Activated CD4-positive, alpha-beta T cell treated with anti-CD3 and anti-CD28 coated beads for 1 hour (primary cell): ENCODE results near the gene FNDC3A.
A peak's percentile ranks its signal among the peaks of the same experiment; 100 is the strongest.

ENCODE experiments used
- DNase-seq: peaks from one replicate; pipeline ENCODE4 v3.0.0-alpha.2; 2020

The FNDC3A gene

DNA sequence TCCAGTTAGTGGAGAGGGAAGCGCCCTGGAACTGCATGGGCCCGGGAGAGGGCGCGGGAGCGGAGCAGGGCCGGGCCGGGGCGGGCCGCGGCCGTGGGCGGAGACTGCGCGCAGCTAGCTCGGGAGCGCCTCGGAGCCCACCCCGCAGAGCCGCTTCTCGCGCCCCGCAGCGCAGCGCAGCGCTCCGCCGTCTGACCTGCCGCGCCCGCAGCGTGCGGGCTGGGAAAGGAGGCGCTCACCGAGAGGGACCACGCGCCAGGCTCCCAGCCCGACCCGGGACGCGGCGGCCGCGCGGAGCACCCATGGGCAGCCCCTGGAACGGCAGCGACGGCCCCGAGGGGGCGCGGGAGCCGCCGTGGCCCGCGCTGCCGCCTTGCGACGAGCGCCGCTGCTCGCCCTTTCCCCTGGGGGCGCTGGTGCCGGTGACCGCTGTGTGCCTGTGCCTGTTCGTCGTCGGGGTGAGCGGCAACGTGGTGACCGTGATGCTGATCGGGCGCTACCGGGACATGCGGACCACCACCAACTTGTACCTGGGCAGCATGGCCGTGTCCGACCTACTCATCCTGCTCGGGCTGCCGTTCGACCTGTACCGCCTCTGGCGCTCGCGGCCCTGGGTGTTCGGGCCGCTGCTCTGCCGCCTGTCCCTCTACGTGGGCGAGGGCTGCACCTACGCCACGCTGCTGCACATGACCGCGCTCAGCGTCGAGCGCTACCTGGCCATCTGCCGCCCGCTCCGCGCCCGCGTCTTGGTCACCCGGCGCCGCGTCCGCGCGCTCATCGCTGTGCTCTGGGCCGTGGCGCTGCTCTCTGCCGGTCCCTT lies 244.5 kb downstream of the FNDC3A start, which contains the start of gene MLNR:
Gene MLNR, plus strand, starts transcription at position 303 of the 820 bp plus-strand sequence. Its CDS starts 0 bp downstream, at position 303.
- DNase-seq = no peak

DNA sequence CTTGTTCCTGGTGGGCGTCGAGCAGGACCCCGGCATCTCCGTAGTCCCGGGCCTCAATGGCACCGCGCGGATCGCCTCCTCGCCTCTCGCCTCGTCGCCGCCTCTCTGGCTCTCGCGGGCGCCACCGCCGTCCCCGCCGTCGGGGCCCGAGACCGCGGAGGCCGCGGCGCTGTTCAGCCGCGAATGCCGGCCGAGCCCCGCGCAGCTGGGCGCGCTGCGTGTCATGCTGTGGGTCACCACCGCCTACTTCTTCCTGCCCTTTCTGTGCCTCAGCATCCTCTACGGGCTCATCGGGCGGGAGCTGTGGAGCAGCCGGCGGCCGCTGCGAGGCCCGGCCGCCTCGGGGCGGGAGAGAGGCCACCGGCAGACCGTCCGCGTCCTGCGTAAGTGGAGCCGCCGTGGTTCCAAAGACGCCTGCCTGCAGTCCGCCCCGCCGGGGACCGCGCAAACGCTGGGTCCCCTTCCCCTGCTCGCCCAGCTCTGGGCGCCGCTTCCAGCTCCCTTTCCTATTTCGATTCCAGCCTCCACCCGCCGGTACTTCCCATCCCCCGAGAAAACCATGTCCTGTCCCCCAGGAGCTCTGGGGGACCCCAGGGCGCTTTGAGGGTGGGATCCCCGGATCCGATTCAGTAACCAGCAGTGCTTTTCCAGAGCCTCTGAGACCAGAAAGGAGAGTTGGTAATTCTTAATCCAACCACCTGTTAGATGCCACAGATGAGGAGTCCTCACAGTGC lies 245.3 kb downstream of the FNDC3A start:
- no peak for DNase-seq

DNA sequence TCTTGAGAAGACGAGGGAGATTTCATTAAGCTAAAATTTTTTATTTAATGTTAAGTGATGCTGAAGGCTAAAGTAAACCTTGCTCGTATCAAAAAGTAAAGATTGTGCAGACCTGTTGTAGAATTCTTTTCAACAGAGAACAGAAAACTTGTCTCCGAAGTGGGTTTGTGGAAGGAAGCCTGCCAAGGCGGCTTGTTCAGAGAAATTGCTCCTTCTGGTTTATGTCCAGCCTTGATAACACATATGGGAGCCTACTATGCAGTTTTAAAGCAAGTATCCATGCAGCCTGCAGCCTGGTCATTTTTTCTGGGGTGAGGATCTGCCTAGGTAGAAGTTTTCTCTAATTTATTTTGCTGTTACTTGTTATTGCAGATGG lies 245.9 kb downstream of the FNDC3A start:
- no peak for DNase-seq

DNA sequence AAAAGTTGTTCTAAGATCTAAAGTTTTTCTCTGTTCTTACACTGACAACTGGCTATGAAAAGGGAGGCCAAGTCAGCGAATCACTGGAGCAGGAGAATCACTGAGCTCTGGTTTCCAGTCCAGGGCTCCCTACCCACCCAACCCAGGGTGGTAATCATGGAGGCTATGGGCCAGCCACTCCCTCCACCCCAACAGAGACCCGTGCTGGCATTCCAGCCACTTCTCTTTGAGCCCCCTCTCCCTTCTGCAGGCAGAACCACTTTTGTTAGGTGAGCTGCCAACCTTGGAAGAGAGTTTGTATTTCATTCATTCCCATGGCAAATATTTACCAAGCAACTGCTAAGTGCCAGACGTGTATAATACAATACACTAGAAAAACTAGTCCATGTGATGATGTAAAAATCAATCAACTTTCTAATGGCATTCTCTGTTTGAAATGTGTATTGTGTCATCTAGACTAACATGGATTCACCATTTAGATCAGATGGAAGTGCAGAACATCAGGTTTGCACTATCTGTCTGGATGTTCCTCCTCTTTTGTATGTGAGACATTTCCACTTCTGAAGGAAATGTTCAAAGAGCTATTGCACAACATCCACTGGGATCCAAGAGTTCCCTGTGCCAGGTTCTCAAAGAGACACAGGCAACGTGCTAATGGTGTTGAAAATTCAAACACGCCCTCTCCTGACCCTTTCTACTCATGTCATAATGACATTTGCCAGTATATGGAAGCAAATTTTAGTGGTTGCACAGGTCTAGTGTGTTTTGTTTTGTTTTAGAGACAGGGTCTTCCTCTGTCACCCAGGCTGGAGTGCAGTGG lies 249.7 kb downstream of the FNDC3A start:
- DNase-seq = no peak

DNA sequence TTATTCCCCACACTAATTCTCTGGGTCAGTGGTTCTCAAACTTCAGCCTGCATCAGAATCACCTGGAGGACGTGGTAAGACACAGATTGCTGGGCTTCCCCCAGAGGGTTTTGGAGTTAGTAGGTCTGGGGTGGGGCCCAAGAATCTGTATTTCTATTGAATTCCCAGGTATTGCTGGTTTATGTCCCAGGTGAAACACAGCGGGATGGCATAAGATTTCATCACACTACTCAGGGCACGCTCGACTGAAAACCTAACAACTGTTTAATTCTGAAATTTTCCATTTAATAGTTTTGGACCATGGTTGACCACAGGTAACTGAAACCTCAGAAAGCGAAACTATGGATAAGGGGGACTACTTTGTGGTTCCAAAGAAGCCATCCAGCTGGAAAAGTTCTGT lies 250.9 kb downstream of the FNDC3A start:
- DNase-seq = no peak

DNA sequence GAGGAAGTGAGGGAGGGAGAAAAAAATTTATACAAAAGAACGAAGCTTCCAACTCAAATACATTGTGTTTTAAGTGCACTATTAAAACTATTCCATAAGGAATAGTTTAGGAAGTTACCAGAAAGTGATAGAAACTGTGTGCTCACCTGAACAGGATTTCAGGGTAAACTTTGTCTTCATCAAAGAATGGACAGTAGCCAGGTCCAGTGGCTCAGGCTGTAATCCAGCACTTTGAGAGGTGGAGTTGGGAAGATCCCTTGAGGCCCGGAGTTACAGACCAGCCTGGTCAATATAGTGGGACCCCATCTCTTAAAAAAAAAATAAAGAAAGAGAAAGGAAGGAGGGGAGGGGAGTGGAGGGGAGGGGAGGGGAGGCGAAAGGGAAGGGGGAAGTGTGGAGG lies 259.0 kb downstream of the FNDC3A start:
- no peak for DNase-seq

DNA sequence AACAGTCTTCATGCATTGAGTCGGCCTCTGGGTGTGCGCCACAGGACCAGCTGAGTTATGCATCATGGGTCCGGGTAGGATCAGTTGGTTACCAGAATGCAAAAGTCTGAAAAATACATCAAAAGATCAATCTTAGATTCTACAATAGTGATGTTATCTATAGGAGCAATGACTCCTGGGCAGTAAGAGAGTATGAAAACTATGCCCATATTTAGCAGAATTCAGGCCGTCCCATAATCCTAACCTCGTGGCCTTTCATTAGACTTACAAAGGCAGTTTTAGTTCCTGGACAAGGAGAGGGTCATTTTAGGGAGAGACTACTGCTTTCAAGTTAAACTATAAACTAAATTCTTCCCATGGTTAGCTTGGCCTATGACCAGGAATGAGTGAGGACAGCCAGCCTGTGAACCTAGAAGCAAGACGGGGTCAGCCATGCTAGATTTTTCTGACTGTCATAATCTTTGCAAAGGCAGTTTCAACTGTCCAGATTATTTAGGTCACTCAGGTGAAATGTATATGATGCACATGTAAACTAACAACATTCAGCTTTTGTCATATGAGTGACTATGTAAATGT lies 260.2 kb downstream of the FNDC3A start:
- DNase-seq = no peak

DNA sequence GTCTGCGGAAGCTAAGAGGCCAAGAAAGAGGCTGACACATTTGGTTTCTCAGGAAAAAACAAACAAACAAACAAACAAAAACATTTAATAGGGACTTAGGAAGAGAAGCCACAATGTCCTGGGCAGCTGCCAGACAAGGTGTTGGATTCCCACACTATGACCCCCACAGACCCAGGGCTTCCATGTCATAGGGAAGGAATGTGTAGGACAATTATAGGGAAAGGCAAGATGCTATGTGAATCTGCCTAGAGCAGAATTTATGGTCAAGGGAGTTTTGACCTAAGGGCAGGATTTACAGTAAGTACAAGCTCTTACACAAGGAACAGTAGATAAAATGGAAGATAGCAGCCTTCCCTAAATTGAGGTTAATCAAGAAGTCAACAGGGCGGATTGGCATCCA lies 262.9 kb downstream of the FNDC3A start:
- DNase-seq = no peak

DNA sequence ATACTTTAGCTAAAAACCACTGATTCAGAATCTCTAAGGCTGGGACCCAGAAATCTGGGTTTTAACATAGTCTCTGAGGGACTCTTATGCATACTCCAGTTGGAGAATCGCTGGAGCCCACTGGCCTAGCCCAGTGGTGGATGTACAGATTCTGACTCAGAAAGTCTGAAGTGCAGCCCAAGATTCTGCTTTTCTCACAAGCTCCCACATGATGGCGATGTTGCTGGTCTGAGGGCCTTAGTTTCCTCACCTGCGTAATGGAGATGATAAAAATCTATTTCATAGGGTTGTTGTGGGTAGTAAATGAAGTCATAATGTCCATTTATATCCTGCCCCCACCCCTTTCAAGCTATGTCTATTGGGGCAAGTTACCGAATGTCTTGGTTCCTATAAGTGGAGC lies 264.3 kb downstream of the FNDC3A start:
- DNase-seq = no peak

DNA sequence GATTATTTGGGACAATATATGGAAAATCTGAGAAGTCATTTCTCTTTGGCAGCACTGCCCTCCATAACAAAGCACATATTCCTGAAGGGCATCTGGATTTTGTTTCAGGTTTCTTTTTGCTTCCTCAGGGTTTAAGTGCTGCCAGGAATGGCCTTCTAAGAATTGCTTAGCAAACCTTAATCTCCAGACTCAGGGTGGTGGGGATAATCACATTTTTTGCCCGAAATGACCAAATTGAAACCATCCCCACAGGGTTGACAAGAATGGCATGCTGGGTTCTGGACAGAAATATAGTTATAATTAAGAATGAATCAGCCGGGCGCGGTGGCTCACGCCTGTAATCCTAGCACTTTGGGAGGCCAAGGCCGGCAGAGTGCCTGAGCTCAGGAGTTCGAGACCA lies 265.6 kb downstream of the FNDC3A start:
- DNase-seq = no peak

DNA sequence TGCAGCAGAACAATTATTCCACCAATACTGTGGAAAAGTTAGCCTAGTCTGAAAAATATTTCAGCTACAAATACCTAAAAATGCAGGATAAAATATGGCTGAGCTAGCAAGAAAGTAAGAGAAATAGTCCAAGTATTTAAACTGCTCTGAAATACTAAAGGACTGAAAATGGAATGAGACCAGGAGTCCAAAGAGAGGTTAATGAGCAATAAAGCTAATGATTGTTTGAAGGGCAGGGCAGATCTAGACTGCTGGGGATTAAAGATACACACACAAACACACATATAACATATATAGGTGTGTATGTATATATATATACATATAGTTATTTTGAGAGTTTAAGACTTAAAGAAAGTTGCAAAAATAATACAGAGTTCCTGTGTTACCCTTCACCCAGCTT lies 269.4 kb downstream of the FNDC3A start:
- DNase-seq = no peak

DNA sequence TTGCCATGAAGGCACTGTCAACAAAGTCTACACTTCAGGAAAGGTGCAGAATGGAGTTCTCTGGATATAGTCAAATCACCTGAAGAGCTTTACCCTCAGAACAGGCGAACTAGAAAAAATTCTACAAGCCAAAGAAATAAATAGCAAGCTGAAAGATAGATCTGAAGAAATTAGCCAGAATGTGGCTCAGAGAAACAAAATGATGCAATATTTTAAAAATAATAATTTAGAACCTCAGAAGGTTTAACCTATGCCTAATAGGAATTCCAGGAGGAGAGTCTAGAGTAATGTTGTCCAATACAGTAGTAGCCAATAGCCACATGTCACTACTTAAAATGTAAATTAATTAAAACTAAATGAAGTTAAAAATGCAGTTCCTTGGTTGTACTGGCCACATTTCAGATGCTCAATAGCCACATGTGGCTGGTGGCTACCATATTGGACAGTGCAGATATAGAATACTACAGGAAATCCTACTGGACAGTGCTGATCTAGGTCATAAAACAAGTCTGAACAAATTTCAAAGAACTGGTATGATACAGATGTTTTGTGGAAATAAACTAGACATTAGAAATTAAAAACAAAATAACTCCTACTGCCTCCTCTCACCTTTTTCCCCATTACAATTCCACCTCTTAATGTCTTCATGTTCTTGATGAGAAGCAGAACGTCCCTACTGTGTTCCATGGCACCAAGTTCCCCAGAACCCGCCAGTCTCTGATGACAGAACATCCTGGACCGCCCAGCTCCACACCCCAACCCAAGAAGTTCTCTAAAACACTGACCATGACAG lies 271.3 kb downstream of the FNDC3A start:
- no peak for DNase-seq

DNA sequence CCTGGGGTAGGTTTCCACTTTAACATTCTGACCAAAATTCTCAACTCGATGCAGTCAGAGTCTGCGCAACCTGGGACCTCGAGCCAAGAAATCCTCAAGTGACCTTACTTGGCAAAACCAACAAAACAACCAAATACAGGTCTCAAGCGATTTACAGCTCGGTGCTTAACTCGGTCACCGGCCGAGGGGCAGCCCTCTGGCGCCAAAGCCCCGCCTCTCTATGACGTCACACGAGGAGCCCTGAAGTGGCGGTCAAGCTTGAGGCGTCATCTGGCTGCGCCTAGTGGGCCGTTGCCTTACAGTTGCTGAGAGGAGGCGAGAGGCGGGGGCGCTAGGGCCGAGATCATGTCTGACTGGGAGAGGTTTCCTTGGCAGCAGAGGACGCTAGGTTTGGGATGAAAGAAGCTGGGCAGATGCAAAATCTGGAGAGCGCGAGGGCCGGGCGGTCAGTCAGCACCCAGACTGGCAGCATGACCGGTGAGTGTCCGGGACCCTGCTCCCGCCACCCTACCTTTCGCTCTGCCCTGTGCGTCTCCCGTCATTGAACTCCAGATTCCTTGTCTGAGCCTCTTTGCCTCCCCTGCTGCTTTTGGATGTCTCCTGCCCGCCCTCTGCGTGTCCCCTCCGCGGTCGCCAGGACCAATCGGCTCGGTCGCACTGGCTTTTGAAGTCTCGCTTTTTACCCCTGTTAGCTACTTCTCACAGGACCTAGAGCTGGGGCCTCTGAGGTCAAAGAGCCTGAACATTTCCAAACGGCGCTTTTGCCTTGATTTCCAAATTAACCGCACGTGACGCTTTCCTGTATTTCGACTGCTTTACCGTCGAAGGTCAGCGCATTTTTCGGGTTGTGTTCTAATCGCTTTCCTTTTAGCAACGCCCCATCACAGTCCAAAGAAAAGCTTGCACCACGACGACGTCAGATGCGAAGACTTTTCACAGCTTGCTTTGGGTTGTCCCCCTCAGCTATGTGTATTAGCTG lies 272.2 kb downstream of the FNDC3A start, which contains the start of gene CDADC1:
Gene CDADC1, plus strand, starts transcription at position 283 of the 979 bp plus-strand sequence. Its CDS starts 113 bp downstream, at position 396.
- DNase-seq = peak; percentile 73

DNA sequence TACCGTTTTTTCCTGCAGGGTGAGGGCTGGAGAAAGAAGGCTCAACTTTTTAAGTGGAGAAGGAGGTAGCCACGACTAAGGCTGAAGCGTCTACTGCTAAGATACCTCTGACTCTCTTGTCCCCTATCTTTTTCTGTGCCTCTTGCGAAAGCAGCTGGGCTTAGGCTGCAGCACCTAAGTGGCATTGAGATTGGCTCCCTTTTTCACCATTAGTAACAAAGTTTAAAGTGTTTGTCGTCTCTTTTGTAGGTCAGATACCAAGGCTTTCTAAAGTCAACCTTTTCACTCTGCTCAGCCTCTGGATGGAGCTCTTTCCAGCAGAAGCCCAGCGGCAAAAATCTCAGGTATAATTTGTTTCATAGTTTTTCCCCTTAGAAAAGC lies 272.9 kb downstream of the FNDC3A start:
- no peak for DNase-seq

DNA sequence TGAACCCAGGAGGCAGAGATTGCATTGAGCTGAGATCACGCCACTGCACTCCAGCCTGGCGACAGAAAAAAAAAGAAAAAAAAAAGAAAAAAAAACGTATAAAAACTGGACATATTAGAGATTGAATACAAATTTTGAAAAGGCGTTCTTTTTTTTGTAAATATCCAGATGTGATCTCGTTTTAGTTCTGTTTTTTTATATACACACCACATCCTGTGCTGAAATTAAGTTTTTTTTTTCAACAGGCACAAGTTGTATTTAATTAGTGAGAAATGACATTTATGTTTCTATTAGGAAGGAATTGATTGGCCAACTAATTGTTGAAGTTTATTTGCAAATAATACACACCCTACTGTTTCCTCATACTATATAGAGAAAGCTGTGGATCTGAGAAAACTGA lies 275.6 kb downstream of the FNDC3A start:
- no peak for DNase-seq

DNA sequence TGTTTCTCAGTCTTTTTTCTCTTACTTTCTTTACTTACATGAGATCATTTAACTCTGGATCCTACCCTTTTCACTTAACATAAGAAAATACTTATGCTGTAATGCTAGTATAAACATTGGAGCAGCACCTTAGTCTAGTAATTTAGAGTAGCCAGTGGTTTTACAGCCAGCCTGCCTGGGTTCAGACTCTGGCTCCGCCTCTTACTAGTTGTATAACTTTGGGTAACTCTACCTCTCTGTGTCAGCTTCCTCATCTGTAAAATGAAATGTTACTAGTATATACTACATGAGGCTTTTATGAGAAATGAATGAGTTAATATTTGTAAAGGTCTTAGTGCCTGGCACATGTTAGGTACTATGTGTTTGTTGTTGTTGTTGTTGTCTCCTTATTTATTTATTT lies 277.6 kb downstream of the FNDC3A start:
- DNase-seq = no peak

DNA sequence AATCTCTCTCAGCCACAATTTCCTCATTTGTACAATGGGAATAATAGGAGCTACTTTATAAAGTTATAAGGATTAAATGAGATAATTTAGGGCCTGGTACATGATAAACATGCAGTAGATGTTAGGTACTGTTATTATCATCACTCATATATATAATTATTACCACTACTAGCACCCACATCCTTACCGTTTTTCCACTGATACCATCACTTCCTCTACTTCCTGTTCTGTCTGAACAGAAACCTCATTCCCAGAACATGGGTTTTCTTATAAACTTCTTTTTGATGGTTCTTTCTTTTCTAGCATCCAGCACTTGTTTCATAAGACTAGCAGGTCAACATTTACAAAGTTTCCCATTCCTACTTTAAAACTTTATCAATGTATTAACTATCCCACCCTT lies 278.3 kb downstream of the FNDC3A start:
- DNase-seq = no peak

DNA sequence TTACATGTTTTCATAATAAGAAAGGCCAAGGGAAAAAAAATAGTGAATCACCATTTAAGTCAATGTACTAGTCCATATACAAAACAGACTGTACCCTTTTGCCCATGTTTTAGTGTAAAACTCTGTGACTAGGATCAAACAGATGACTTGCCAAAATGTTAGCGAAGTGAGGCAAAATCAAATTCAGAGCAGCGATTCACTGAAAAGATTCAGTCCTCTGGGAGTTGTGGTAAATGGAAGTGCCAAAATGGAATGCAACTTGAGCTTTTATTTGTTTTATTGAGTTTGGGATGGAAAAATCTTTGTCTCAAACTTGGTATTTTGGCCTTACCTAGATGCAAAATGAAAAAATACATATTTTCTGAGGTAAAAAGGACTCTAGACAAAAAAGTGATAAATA lies 281.1 kb downstream of the FNDC3A start:
- no peak for DNase-seq

DNA sequence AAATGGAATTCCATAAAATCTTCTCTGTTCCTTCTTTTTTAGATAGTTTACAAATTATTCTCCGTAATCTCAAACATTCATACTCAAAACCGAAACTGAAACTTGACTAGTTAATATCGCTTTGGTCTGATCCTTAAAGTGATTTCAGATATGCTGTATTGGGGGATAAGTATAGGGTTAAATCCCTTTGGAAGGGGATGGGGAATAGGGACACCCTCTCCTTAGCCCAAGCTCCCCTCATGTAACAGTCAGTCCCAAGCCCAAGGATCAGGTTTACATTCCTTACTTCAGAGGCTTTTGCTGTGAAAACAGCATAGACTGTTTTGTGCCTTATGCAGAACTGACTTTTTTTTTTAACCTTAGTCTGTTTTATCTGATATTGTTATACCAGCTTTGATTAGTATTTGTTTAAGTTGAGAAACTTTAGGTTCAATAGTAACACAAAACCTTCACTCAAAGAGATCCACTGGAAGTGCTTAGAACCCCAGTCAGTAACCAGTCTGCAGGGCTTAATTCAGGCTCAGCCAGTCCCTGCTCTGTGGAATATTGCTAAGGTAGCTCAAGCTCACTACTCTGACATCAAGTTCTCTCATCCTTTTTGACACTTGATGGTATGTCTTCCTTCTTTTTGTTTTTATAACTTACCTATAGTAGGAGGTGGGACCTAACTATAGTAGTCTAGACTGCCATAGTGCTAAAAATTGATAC lies 282.5 kb downstream of the FNDC3A start:
- DNase-seq = no peak
